Stimulated activated CD8-positive, alpha-beta memory T cell treated with anti-CD3 and anti-CD28 coated beads, Interleukin-2, amount 100 ng/mL, for 48 hours (primary cell): ENCODE results near the gene IL6.
"Not testable (repeated sequence)": the region's sequence is repeated elsewhere in the genome, so short reads cannot be mapped to it uniquely, and the experiment has no call there.

ENCODE experiments used
- DNase-seq, 2 donors: peaks; one replicate each; pipeline ENCODE4 v3.0.0-alpha.2; 2020; ENCODE audit warnings: low read depth in 2 of 2

The IL6 gene

GRCh38 chr7:22726907-22727713 is at the start of gene IL6:
Gene IL6 (plus strand): TSS chr7:22727200. CDS start chr7:22727263, 63 bp downstream.
- DNase-seq = no peak

DNA sequence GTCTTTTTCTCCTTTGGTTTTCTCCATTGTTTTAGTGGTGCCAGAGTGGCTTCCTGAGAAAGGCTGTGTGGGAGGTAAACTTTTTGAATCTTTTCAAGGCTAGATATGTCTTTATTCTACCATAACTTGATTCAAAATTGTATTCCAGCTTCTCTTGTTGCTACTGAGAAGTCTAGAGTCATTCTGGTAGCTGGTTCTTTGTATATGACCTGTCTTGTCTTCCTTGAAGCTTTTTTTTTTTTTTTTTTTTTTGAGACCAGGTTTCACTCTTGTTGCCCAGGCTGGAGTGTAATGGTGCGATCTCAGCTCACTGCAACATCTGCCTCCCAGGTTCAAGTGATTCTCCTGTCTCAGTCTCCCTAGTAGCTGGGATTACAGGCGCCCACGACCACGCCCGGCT is 49.7 kb upstream of the IL6 start:
- DNase-seq = not testable (repeated sequence)

- DNase-seq = no peak
Measured at GRCh38 chr7:22677680-22678079, 49.3 kb upstream of the IL6 start.

DNA sequence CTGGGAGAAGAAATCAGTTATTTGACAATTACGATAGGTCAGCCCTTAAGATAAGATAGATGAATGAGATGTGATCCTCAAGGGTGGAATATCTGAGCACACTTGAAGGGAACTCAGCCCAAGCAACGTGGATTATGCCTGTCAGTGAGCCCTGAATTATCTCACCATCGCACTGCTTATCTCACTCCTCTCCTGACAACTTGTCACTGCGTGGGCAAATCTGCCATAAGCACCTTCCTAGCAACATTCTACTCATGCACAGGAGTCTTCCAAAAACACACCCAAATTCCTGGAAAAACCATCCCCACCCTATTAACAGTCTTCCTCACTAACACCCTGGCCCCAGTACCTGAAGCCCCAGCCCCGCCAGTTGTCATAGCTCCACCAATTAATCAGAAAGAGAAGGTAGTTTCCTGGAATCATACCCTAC is 46.5 kb upstream of the IL6 start:
- no peak for DNase-seq

DNA sequence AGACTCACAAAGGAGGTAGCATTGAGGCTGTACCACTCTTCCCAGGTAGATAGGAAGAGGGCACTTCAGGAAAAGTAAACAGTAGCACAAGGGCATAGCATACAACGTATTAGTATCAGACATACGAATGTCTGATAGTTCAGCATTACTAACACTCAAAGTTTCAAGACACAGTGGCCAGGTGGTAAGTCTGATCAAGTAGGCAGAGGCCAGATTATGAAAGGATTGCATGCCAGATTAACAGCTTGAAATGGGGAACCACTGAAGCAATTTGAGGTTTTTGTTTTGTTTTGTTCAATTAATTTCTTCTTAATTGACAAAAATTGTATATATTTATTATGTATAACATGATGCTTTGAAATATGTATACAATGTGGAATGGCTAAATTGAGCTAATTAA is 45.7 kb upstream of the IL6 start:
- no peak for DNase-seq

- no peak for DNase-seq
Measured at GRCh38 chr7:22681852-22682657, 44.9 kb upstream of the IL6 start.

- DNase-seq = no peak
Measured at GRCh38 chr7:22683379-22683778, 43.6 kb upstream of the IL6 start.

- no peak for DNase-seq
Measured at GRCh38 chr7:22686620-22687019, 40.4 kb upstream of the IL6 start.

DNA sequence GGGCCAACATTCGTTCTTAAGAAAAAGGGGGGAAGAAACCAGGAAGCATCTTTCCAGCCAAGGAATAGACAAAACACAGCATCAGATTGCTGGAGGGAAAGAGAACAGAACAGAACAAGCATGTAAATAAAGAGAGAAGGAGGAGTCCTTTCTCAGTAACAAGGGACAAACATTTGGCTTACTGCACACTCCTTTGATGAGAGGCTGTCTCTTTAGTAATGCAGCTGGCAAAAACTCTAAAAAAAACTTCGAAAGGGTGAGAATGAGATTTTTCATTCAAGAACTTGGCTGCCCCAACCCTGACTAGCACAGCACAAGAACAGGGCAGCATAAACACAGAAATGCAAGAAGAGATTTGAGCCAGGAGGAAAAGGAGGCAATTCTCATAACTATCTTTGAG is 38.9 kb upstream of the IL6 start:
- DNase-seq = no peak

- DNase-seq = not testable (repeated sequence)
Measured at GRCh38 chr7:22688934-22689333, 38.1 kb upstream of the IL6 start.

DNA sequence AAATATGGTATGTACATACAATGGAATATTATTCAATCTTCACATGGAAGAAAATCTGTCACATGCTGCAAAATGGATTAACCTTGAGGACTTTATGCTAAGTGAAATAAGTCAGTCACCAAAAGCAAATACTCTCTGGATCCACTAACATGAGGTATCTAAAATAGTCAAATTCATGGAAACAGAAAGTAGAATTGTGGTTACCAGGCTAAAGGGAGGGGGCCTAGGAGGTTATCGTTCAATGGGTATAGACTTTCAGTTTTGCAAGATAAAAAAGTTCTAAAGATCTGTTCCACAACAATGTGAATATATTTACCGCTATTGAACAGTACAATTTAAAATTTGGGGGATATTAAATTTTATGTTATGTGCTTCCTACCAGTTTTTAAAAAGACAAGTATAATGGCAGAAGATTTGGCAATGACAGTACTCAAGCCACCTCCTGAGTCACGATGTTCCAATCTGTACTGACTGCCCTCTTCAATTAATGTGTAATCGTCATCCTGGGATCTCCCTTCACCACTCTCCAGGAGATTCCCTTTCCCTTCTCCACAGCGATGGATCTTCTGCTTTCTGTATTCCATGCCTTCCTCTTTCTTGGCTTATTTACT is 32.3 kb upstream of the IL6 start:
- no peak for DNase-seq

DNA sequence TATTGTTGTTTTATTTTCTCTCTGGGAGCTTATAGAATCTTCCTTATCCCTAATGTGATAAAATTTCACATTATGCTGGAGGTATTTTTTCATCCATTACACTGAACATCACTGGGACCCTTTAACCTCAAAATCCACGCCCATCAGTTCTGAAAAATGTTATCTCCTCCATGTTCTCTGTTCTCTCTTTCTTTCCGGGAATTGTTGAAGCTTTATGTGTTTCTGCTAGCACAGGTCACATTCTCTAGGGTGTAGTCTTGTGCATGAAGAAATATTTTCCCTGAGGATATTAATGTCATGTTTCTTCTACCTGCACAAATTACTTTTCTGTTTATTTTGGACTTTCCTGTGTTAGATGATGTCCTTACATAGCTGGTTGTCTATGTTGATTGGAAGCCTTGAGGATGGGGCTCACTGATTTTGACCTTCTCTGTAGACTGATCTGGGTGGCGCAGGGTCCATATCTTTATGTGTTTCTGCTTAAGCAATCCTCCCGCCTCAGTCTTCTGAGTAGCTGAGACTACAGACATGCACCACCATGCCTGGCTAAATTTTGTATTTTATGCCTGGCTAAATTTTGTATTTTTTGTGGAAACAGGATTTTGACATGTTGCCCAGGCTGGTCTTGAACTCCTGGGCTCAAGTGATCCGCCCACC is 31.4 kb upstream of the IL6 start:
- no peak for DNase-seq

- DNase-seq = no peak
Measured at GRCh38 chr7:22696541-22697228, 30.3 kb upstream of the IL6 start.

GRCh38 chr7:22697322-22697859 is 29.6 kb upstream of the IL6 start:
- DNase-seq = no peak

GRCh38 chr7:22697876-22698606 is 29.0 kb upstream of the IL6 start:
- no peak for DNase-seq

GRCh38 chr7:22698767-22699166 is 28.2 kb upstream of the IL6 start:
- no peak for DNase-seq

- DNase-seq = no peak
Measured at GRCh38 chr7:22700559-22701002, 26.4 kb upstream of the IL6 start.

DNA sequence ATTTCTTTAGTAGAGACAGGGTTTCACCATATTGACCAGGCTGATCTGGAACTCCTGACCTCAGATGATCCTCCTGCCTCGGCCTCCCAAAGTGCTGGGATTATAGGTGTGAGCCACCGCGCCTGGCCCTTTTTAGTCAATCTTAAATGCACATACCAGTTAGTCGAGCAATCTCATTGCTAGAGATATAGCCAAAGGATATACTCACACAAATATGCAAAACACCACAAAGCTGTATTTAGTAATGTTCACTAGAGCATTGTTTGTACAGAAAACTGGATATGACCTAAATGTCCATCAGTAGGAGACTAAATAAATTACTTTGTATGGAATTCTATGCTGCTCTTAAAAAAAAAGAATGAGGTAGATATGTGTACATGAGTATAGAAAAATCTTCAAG is 24.5 kb upstream of the IL6 start:
- no peak for DNase-seq

DNA sequence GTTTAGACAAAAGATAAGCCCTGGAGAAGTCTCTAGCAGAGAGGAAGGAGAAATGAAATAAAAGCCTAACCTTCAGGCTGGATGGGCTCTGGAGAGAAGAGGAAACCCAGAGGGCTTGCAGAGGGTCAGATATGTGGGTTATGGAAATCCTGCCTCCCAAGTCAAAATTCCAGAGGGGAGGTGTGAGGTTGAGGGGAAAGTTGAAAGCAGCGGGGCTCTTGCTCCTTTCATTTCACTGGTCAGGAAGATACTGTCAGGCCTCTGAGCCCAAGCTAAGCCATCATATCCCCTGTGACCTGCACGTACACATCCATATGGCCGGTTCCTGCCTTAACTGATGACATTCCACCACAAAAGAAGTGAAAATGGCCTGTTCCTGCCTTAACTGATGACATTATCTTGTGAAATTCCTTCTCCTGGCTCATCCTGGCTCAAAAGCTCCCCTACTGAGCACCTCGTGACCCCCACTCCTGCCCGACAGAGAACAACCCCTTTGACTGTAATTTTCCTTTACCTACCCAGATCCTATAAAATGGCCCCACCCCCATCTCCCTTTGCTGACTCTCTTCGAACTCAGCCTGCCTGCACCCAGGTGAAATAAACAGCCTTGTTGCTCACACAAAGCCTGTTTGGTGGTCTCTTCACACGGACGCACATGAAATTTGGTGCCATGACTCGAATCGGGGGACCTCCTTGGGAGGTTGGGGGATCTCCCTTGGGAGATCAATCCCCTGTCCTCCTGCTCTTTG is 23.7 kb upstream of the IL6 start:
- DNase-seq = not testable (repeated sequence)
